Activated CD8-positive, alpha-beta memory T cell treated with anti-CD3 and anti-CD28 coated beads for 48 hours (primary cell): ENCODE measurements around the gene KLF16.
A peak's percentile ranks its signal among the peaks of the same experiment; 100 is the strongest.
"Not testable (repeated sequence)": the region's sequence is repeated elsewhere in the genome, so short reads cannot be mapped to it uniquely, and the experiment has no call there.

ENCODE experiments used
- DNase-seq, 3 experiments: peaks; one replicate each; pipeline ENCODE4 v3.0.0-alpha.2; 2020; ENCODE audit warnings: low read depth in 2 of 3, low spot score in 2 of 3

KLF16 gene

DNA sequence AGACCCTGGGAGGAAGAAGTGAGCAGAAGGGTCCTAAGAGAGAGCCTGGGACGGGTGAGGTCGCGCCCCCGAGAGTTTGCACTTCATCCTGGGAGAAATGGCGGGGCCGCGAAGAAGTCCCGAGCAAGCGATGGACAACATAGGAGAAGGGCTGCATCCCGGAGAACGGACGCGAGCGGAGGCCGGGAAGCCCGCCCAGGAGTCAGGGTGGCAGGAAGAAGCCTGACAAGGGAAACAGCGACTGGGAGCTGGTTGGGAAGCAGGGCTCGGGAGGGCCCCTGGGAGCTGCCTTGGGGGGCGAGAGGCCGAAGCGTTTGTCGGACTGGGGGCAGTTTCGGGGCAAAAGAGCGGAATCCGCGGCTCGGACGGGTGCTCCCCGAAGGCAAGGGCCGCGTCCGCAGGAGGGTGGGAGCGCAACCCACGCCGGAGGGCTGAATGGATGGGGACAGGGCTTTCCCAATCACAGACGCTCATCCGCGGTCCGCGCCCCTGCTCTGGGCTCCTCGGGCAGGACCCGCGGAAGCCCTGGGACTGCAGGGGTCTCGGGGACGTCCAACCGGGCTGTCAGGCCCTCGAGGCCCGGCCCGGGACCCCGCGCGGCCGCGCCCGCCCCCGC is 21.4 kb upstream of the KLF16 start:
- no peak for DNase-seq

DNA sequence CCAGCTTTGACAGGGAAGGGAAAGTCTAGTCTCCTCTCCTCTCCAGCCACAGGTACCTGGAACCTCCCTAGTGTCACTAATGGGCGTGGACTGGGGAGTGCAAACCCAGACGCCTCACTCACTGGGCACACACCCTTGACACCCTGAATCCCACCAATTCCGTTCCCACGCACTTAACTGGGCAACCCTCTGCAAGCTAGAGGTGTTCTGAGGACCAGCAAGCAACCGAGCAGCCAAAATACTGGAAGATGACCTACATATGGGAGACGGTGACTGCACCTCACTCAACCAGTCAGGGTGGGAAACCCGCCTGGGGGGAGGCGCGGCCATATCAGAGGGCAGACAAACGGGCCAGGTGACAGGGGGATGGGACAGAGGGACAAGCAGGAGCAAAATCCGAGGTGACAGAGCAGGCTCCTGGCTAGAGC is 20.9 kb upstream of the KLF16 start:
- no peak for DNase-seq

DNA sequence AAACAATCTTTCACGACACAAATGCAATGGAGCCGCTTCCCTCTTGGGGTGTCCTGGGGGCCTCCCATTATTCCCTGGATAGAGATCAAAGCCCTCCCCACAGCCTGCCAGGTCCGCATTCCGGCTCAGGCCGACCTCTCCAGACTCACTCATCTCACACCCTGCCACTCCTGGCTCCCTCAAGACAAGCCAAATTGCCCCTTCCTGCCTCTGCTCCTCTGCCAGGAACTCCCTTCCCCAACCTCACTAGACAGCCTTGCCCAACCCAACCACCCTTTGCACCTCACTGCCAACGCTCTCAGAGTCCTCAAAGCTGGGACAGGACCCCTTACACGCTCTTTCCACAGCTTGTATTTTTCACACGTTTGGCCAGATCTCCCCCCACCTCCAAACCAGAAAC is 20.4 kb upstream of the KLF16 start:
- no peak for DNase-seq

DNA sequence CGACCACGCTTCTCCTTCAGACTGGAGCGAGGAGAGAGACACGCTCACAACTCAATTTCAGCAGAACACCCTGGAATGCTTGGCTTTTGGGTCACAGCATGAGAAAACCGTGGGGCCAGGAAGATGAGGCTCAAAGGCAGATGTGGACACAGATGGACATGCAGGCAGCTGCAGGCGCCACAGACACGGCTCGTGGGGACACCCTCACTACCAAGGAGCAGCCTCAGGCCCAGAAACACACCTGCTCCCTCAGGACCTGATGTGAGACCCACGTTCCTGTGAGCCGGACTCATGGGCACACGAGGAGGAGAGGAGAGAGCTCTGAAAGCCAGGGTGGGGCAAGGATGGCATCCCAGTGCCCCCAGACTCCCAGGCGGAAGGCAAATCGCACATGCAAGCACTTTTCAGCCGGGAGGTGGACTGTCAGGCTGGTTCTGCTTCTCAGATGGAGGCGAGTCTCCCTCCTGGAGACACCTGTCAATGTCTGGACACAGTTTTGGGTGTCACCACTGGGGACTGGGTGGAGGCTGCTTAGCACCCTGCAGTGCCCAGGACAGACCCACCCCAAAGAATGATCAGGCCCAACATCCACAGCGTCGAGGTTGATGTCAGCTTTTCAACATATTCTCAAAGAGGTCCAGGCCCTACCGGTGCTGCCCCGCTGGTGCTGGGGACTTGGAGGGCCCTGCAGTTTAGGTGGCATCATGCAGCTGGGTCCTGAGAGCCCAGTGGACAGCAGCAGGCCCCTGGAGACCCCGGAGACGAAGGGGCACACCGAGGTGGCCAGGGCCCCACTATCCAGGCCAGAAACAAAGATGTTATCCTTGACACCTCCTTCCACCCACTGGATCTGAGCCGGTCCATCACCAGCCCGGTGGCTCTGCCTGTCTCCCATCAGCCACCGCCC is 19.7 kb upstream of the KLF16 start:
- no peak for DNase-seq

DNA sequence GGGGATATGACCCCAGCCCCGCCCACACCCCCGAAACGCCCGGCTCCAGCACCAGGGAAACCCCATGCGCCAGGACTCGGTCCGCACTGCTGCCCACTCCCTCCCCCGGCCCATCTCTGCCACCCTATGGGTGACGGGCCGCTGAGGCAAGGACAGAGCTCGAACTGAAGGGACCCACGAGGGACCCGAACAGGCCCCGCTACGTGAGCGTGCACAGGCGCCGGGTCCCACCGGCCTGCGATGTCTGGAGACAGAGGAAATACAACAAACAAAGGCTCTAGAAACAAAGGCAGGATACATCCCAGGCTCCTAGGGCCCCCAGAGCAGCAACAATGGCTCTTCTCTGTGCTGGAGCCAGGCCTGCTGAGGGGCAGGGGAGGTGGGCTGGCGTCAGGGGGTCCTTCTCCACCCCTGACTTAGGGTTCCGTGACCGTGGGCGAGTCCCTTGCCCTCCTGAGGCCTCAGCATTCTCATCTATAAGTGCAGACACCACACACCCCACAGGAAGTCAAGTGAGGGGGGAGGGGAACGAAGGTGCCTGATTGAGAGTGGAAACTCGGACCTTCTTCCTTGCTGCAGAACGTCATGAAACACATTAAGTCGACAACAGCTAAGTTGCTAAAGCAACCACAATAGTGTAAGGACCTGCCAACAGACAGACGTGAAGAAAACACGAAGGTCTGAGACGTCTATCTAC is 18.9 kb upstream of the KLF16 start:
- DNase-seq = no peak

DNA sequence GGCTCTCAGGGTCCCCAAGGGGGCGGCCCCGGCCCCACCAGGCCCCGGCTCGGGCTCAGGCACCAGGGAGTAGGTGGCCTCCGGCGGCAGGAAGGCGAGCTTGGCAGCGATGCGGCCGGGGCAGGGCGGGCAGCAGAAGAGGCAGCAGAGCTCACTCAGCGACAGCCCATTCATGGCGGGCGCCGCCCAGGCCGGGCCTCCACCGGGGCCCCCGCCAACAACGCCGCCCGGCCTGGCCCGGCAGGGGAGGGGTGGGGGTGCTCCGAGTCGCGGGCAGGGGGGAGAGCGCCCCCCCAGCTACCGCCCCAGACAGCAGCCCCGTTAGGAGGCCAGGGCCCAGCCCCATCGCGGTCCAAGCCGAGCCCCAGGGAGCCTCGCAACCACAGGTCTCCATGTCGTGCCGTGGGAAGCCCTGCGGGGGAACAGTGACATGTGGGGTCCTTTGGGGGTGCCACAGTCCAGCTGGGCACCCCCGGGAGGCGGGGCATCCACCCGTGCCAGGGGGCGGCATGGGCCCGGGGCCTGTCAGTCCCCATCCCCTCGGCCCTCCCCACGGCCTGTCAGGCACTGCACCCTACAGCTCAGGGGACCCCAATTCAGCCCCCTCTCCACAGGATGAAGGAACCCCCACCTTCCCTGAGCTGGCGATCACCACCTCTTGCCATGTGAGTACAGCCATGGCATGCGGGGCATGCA is 18.2 kb upstream of the KLF16 start:
- not testable (repeated sequence) for DNase-seq

DNA sequence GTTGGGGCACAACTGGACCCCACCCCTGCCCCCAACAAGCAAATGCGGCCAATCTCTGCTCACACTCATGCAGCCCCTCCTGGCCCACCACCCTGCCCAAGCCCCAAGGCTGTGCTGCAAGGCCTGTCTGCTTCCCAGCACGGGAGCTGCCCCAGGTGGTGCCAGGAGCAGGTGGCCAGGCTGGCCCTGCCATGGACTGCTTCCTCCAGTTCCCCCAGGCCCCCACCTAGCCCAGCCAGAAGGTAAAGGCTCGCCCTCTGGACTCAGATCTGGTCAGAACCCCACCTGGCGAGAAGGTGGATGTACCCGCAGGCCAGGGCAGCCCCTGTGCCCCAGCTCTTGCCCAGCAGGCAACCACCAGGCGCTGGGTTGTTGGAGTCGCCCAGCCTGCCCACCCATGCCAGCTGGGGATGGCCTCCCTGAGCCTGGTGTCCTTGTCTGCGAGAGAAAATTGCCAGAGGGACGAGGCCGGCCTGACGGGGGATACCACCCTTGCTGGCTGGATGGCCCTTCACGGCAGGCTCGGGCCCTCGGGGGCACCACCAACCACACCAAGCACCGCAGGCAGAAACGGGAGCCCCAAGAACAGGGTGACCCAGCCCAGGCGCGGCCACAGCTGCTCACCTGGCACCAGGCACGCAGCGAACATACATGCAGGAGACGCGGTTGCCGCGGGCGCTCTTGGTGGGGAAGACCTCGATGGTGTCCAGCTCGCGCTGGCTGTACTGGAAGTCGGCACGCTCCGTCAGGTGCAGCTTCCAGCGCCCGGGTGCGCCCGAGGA is 17.4 kb upstream of the KLF16 start:
- no peak for DNase-seq

DNA sequence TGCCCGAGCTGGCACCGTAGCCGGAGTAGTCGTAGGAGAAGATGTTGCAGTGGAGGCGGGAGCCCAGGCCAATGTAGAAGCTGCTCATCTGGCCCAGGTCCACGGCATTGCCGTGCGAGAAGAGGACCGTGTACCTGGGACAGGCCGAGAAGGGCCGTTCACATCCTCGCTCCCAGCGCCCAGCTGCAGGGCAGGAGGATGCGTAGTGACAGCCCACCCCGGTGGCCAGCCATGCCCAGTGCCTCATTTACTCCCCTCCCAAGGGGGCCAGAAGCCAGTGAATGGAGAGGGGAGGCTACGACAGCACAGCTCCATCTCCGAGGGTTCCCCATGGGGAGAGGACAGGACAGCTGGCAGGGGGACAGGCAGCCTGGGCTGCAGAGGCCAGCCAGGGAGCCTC is 16.6 kb upstream of the KLF16 start:
- not testable (repeated sequence) for DNase-seq

DNA sequence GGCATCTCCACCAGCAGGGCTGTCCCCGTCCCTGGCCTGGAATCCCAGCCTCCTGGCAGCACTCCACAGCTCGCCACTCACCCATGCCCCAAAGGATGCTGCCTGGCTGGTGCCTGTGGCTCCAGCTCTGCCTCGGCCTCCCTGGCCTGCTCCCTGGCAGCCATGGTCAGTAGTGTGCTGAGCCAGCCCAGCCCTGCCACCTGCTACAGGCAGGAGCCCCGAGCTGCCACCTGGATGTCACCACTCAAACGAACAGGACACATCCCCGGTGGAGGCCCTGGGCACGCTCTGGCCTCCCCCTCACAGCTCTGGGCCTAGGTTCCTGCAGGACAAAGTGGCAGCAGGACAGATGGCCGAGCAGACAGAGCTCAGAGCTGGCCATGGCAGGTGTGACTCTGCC is 15.2 kb upstream of the KLF16 start:
- not testable (repeated sequence) for DNase-seq

DNA sequence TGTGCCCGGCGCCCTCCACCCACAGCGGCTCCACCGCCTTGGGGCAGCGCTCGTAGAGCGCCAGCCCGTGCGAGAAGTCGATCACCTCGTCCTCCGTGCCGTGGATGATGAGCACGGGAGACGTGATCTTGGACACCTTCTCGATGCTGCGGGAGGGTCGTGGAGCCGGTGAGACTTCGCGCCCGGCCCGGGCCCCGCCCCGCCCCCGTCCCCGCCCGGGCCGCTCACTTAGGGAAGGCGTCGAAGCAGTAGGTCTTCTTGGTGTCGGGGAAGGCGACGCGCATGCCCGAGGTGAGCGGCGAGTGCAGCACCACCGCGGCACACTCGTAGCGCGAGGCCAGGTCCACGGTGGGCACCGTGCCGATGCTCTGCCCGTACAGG is 13.9 kb upstream of the KLF16 start:
- not testable (repeated sequence) for DNase-seq

DNA sequence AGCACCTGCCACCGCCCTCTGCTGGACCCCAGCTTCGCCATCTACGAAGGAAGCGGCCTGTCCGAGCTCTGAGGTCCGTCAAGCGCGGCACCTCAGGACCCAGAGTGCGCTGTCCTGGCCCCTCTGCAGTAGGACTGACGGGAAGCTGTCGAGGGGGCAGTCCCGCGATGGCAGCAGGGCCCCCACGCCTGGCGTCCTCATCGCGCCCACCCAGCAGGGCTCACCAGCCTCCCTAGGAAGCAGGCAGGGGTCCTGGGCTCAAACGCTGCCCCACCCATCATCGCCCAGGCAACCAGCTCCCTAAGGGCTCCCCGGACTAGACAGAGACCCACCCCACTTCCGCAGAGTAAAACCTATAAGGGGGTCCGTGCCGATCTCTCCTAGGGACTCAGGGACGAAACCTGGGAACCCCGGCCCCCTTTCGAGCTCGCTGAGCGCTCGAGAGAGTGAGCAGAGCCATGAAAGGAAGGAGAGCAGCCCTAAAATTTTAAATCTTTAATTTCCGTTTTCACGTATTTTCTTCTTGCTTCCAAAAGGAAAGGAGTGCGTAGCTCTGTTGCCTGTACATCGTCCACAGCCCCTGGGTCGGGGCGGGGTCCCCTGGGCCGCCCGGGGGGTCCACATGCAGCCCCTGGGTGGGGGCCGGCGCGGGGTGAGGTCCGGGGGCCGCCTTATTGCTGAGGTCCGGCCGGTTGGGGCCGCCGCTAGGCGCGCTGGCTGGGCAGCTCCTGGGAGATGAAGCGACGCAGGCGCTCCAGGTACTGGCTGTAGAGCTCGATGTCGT is 13.3 kb upstream of the KLF16 start:
- not testable (repeated sequence) for DNase-seq

DNA sequence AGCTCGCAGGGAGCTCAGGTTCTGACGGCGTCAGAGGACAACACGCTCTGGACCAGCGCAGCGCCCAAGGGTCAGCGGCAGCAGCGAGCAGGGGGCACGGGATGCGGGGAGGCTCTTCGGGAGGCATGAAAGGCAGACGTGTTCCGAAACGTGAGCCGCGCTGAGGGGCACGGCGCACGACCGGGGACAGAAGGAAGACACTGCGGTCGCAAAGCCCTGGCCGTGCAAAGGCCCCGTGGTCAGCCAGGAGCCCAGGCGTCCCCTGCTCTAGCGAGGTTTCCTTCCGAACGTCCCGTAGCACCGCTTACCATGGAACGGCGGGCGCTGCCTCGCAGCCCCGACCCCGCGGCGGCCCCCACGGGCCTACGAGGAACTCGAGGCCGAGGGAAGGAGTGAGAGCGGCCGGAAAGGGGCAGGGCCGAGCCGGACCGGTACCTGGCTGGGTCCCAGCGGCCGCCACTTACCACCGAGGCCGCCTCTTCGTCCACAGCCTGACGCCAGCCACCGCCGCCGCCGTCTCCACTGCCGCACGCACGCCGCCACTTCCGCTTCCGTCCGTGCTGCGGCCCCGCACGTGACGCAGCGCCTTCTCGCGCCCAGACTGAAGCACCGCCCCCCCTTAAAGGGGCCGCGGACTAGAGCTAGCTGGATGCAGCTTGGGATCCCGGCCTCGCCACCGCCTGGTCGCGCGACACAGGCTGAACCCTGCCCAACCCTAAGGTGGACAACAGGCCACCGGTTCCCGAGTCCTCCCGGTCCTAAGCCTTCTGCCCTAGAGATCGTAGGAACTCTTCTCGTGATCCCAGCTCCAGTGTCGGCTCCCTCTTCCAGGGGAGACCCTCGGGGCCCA is 12.5 kb upstream of the KLF16 start:
- DNase-seq = peak in 2 of 3 experiments; percentile 77 to 87

DNA sequence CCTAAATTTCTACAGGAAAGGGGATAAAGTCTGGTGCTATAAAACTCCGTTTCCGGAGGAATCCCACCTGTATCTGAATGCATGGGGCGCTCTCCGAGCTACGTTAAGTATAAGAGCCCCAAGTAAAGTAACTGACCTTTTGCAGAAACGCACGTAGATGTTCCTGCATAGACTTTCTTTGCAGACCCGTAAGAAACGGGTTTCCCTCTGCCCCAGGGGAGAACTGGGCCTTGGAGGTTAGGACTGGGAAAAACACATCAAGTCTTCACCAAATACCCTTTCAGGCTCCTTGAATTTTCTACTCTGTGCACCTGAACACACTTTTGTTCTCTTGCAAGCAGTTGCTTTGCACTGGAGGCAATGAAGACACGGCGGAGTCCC is 11.9 kb upstream of the KLF16 start:
- not testable (repeated sequence) for DNase-seq

DNA sequence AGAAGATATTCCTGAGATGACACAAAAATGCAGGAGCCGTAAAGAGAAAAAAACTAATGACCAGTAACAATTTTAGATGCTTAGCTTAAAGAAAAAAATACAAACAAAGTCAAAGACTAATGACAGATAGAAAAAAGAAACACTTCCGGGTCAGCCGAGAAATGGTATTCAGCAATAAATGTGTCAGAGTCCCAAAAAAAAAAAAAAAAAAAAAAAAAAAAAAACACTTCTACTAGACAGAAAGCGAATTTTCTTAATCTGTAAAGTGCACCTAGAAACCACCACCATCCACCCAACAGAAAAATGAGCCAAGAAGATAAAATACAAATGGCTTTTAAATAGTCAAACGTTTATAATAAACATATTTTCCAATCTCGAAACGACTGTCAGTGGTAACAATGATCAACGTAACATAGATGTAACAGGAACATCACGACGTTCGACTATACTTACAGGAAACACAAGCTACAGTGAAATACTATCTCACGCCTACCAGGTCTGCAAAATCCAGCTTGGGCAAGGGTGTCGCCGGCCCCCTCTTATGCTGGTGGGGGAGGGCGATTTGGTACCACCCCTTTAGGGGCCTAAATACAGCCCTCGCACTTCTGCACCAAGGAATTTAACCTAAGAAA is 11.3 kb upstream of the KLF16 start:
- DNase-seq = no peak

DNA sequence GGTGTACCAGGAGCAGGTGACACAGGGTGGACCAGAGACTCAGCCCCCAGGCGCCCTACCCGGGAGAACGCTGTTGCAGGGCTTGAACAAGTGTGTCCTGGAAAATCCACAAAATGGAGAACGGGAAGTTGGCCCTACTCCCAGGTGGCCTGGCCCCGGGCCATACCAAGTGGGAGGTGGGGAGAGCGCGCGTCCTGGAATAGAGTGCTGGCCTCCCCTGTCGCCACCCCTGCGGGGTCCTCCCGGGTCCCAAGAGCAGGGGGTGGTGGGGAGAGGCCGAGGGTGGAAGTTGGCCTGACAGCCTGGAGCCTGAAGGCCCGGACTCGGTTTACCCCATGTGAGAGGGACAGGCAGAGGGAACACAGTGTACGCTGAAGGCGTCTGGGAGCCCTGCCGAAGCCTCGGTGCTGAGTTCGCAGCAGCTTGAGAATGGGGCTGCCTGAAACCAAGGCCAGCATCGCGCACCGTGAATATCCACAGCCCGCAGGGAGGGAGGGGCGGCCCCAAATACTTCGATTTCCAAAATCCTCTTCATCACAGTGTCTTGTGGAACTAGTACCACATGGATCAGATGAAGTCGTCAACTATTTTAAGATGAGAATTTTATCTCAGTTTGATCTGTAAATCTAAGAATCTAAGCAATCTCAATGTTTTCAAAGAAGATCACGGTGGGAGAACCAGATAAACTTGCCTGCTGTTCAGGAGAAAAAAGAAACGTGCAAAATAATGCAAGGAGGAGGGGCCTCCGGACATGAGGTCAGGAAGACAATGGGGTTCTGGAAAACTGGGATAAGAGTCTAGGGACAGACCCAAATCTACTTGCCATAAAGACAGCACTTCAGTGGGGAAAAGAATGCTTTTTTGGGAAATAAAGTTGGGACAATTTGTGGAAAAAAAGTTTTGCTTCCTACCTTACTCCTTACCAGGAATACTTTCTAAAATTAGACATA is 10.4 kb upstream of the KLF16 start:
- DNase-seq = no peak

DNA sequence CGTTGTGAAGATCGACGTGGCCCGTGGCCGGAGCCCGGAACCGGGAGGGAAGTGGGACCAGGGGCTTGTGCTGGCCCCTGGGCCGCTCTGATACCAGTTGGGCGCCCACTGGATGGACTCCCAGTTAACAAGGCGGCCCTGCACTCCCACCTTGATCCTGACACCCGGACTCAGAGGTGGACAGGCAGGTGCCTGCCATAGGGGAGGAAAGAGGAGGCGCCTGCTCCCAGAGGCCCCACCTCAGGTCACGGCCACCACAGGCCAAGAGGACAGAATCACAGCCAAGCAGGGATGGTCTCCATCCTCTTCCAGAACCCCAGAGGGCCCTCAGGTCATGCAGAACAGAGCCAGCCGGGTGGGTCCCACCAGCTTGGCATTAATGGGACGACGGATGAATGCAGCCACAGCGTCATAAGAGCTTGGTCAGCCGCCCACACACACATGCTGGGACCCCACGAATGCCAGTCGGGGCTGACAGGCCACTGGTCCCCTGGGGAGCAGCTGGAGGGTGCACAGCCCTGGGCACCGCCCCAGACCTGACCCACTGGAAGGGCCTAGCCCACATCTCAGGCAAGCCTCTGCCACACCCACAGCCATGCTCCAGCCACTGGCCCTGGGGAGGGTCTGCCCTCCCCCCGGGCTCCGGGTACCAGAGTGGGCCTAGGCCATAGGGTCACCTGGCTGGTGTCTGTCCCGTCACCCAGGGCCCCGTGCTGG is 9.6 kb upstream of the KLF16 start:
- no peak for DNase-seq

DNA sequence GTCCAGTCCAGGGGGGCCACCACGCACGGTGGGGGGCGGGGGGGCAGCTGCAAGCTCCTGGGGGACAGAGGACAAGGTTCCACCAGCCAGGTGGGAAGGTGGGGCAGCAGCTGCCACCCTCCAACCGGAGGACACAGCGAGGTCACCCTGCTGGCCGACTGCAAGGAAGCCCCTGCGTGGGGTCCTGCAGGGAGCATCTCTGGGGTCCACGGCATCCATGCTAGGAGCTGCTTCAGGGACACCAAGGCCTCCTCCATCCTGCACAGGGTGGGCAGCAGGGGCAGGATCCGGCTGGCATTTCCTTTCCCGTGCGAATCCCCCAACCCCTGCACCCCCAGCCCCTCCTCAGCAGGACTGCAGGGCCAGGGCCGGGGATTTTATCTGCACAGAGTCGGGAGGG is 8.3 kb upstream of the KLF16 start:
- DNase-seq = no peak
